ENCODE results near the gene TRIM27. TPM values are rescaled to one million over a fixed set of nuclear protein-coding genes. Genes with fewer than 3 reads are reported as not detected.
A peak's percentile ranks its signal among the peaks of the same experiment; 100 is the strongest.

The TRIM27 gene
- total RNA-seq, 2 experiments from 2014 or later, result 11.5 to 13.2 TPM

DNA sequence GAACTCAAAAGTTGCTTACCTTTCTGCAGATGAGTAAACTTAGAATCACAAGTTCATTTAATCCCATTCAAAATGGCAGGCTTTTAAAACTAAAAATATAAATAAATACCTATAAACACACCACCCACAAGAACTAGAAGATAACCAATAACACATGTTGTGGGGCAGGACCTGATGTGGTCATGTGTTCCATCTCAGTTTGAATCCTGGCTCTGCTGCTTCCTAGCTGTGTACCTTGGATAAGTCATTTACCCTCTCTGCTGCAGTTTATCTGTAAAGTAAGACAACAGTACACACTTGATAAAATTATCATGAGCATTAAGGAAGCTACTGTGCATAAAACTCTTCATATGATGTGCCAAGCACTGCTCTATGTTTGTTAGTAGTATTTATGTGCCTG, 22.0 kb downstream of the TRIM27 start:
- DNase-seq, result no peak
- ATAC-seq (ENCODE audit: poor library complexity), result no peak
- intact Hi-C loops (cut with DNase I, micrococcal nuclease), result loop anchor here in 1 of 2 experiments (2.0 kb wide), 1 partner anchor 21 kb away; the partner anchor contains the start of gene TRIM27
- Mint-ChIP-seq H3K27ac (no peak overlapping the region), H3K9me3 (no peaks in the 10 kb centered on the region), H3K36me3 (ENCODE audit: low read depth) (peaks cover 73% of the 10 kb centered on the region), H3K4me1 (ENCODE audit: low read depth) (peaks cover 14% of the 10 kb centered on the region), H3K4me3 (no peak overlapping the region), H3K27me3 (peaks cover 2% of the 10 kb centered on the region)
- ChIA-PET CTCF (no interaction called here), POLR2A (interaction anchor here (0.8 to 0.9 kb wide), 2 partner anchors 17 to 22 kb away, joined by 3 read pairs; no protein-coding TSS in a partner anchor)
- Histone ChIP-seq H3K27me3 (ENCODE audit: control insufficient read depth in 1 of 2, insufficient read depth in 2 of 2, low read length in 2 of 2) (no peaks in the 10 kb centered on the region), H3K4me1 (ENCODE audit: insufficient read depth, low read length) (peaks cover 7% of the 10 kb centered on the region), H3K36me3 (ENCODE audit: insufficient read depth, low read length) (peaks cover 50% of the 10 kb centered on the region), H3K9me3 (ENCODE audit: control insufficient read depth in 1 of 2, insufficient read depth in 1 of 2, low read length in 2 of 2) (no peaks in the 10 kb centered on the region), H3K27ac (ENCODE audit: low read depth in 1 of 2, low read length in 2 of 2) (no peak overlapping the region), H3K4me3 (ENCODE audit: low read length) (no peak overlapping the region)
- TF ChIP-seq CTCF (IDR thresholded peaks at IDR 0.05), result no peak

DNA sequence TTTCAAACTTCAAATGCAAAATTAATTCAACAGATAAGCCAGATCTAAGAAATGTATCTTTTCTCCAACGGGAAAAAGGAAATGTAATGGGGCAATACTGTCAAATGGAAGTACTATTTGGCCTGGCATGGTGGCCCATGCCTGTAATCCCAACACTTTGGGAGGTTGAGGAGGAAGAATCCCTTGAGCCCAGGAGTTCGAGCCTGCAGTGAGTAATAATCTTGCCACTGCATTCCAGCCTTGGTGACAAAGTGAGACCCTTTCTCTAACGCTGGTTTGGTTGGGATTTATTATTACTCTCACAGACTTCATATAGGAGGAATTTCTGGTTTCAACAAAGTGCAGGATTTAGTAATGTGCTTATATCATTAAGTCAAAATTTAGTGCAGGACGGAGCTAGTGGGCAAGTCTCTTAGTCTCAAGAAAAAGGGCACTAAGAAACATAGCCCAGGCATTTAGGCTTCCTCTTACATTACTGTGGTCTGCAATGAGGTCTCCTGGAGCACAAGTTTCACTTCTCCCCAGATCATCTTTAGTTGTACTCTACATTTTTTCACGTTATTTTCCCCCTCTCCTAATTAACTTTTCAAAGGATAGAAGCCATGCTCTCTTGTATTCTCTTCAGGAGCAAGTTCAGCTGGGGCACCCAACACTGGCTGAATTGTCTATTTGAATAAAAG, 23.1 kb downstream of the TRIM27 start:
- no peak overlapping the region for H3K27ac Mint-ChIP-seq
- no peak overlapping the region for H3K27ac ChIP-seq (ENCODE audit: low read depth in 1 of 2, low read length in 2 of 2)
- ATAC-seq (ENCODE audit: poor library complexity), result no peak
- H3K4me3 Mint-ChIP-seq, result no peak overlapping the region
- no peaks in the 10 kb centered on the region for H3K9me3 ChIP-seq (ENCODE audit: control insufficient read depth in 1 of 2, insufficient read depth in 1 of 2, low read length in 2 of 2)
- intact Hi-C loops (cut with DNase I, micrococcal nuclease), result loop anchor here in 1 of 2 experiments (2.0 kb wide), 1 partner anchor 22 kb away; the partner anchor contains the start of gene TRIM27
- H3K27me3 Mint-ChIP-seq, result peaks cover 13% of the 10 kb centered on the region
- H3K9me3 Mint-ChIP-seq, result peaks cover 4% of the 10 kb centered on the region
- no peak overlapping the region for H3K4me3 ChIP-seq (ENCODE audit: low read length)
- peaks cover 74% of the 10 kb centered on the region for H3K36me3 Mint-ChIP-seq (ENCODE audit: low read depth)
- peaks cover 23% of the 10 kb centered on the region for H3K4me1 Mint-ChIP-seq (ENCODE audit: low read depth)
- ChIA-PET CTCF (no interaction called here), POLR2A (interaction anchor here (0.6 kb wide), 1 partner anchor 9 kb away, joined by 3 read pairs; no protein-coding TSS in a partner anchor)
- peaks cover 12% of the 10 kb centered on the region for H3K4me1 ChIP-seq (ENCODE audit: insufficient read depth, low read length)
- H3K36me3 ChIP-seq (ENCODE audit: insufficient read depth, low read length), result peaks cover 40% of the 10 kb centered on the region
- TF ChIP-seq CTCF (IDR thresholded peaks at IDR 0.05), result no peak
- no peaks in the 10 kb centered on the region for H3K27me3 ChIP-seq (ENCODE audit: control insufficient read depth in 1 of 2, insufficient read depth in 2 of 2, low read length in 2 of 2)
- no peak for DNase-seq

DNA sequence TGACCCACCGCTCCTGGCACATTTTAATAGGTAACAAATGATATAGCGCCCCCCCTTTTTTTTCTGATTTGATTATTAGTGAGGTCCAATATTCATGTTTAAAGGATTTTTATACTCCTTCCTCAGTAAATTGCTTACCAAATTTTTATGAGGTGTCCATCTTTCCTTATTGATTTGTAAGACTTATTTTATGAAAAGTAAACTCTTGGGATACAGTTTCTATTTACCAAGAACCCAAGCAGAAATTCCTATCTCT, 25.1 kb downstream of the TRIM27 start:
- DNase-seq (no peak), ATAC-seq (ENCODE audit: poor library complexity) (no peak)
- H3K9me3 Mint-ChIP-seq, result peaks cover 4% of the 10 kb centered on the region
- peak overlapping the region; percentile 100 for H3K27ac Mint-ChIP-seq
- peaks cover 14% of the 10 kb centered on the region for H3K27me3 Mint-ChIP-seq
- Histone ChIP-seq H3K27me3 (ENCODE audit: control insufficient read depth in 1 of 2, insufficient read depth in 2 of 2, low read length in 2 of 2) (no peaks in the 10 kb centered on the region), H3K4me3 (ENCODE audit: low read length) (no peak overlapping the region), H3K9me3 (ENCODE audit: control insufficient read depth in 1 of 2, insufficient read depth in 1 of 2, low read length in 2 of 2) (no peaks in the 10 kb centered on the region), H3K4me1 (ENCODE audit: insufficient read depth, low read length) (peaks cover 12% of the 10 kb centered on the region), H3K27ac (ENCODE audit: low read depth in 1 of 2, low read length in 2 of 2) (no peak overlapping the region), H3K36me3 (ENCODE audit: insufficient read depth, low read length) (peaks cover 20% of the 10 kb centered on the region)
- peaks cover 59% of the 10 kb centered on the region for H3K36me3 Mint-ChIP-seq (ENCODE audit: low read depth)
- peaks cover 27% of the 10 kb centered on the region for H3K4me1 Mint-ChIP-seq (ENCODE audit: low read depth)
- ChIA-PET POLR2A (interaction anchor here (0.9 to 6.6 kb wide), 8 partner anchors 14 to 117 kb away, joined by 3 to 155 read pairs (median 10); partner anchors contain the start of gene TRIM27), CTCF (interaction anchor here (0.7 kb wide), 1 partner anchor 24 kb away, joined by 3 read pairs; no protein-coding TSS in a partner anchor)
- H3K4me3 Mint-ChIP-seq, result peak overlapping the region; percentile 86
- intact Hi-C loops (cut with DNase I, micrococcal nuclease), result loop anchor here in 1 of 2 experiments (5.0 kb wide), 1 partner anchor 84 kb away; no protein-coding TSS in a partner anchor
- TF ChIP-seq CTCF (IDR thresholded peaks at IDR 0.05), result no peak

Data from CD4-positive, alpha-beta T cell (primary cell).